Fibroblast of gingiva (primary cell): ENCODE results near the gene ZNF610.

ENCODE experiments used
- DNase-seq: peaks from one replicate; pipeline ENCODE4 v3.0.0-alpha.2; 2011; ENCODE audit warnings: low read depth

The ZNF610 gene

GRCh38 chr19:52397310-52398080 is 61.5 kb downstream of the ZNF610 start, which contains the start of gene ZNF528:
ZNF528 (plus strand) TSS chr19:52397849; CDS start chr19:52402014, 4,165 bp downstream.
- DNase-seq = peak; percentile 94

DNA sequence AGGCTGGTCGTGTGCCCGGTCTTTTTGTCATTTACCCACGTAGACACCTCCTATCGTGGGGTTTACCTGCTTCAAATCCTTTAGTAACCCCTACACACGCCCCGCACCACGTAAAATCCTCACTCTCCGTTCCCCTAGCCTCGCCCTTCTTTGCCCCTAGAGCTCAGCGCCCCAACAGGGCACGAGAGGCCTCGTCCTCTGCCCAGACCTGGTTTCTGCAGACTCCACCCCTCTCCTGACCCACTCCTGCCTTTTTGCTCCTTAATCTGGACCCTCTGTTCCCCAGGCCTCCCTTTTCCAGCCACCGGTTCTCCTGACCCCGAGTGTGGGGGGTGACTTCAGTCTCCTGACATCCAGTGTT is 62.0 kb downstream of the ZNF610 start:
- DNase-seq = no peak

GRCh38 chr19:52410276-52410675 is 74.2 kb downstream of the ZNF610 start:
- DNase-seq = no peak

- DNase-seq = no peak
Measured at GRCh38 chr19:52415711-52416110, 79.7 kb downstream of the ZNF610 start.
